HepG2 (cell line): ENCODE data around the gene HLA-DMB. TPM values are rescaled to one million over a fixed set of nuclear protein-coding genes. Genes with fewer than 3 reads are reported as not detected.

Experiments used
- ATF3 ChIP-seq: sonication (generic); formaldehyde crosslinking; IDR thresholded peaks from 2 replicates; pipeline ENCODE4 v1.4.0; 2020; ENCODE audit warnings: missing genetic modification reagents
- CEBPZ ChIP-seq: IDR thresholded peaks from 2 replicates; pipeline ENCODE4 v1.6.1; 2012; ENCODE audit warnings: low read length, improper control_type of control experiment
- DMTF1 ChIP-seq: sonication (generic); formaldehyde crosslinking; IDR thresholded peaks from 2 replicates; pipeline ENCODE4 v1.4.0; 2020; ENCODE audit warnings: mild to moderate bottlenecking, missing genetic modification reagents
- ESRRA ChIP-seq: sonication (generic); formaldehyde crosslinking; IDR thresholded peaks from 2 replicates; pipeline ENCODE4 v1.5.1; 2020; ENCODE audit warnings: mild to moderate bottlenecking, low read depth, missing genetic modification reagents
- HMG20A ChIP-seq: IDR thresholded peaks from 2 replicates; pipeline ENCODE4 v1.6.1; 2016; ENCODE audit warnings: borderline replicate concordance
- JDP2 ChIP-seq: sonication (generic); formaldehyde crosslinking; IDR thresholded peaks from 2 replicates; pipeline ENCODE4 v1.8.1; 2022; ENCODE audit warnings: missing genetic modification reagents, borderline replicate concordance
- KLF15 ChIP-seq: sonication (generic); formaldehyde crosslinking; IDR thresholded peaks from 2 replicates; pipeline ENCODE4 v1.8.1; 2023; ENCODE audit warnings: borderline replicate concordance, mild to moderate bottlenecking, inconsistent platforms, missing genetic modification reagents, mixed read lengths
- NKX3-1 ChIP-seq: sonication (generic); formaldehyde crosslinking; IDR thresholded peaks from 2 replicates; pipeline ENCODE4 v1.5.0; 2020; ENCODE audit warnings: missing genetic modification reagents
- PBX2 ChIP-seq: IDR thresholded peaks from 2 replicates; pipeline ENCODE4 v1.6.1; 2016; ENCODE audit warnings: control low read depth
- YEATS4 ChIP-seq: sonication (generic); formaldehyde crosslinking; IDR thresholded peaks from 2 replicates; pipeline ENCODE4 v1.4.0; 2020; ENCODE audit warnings: missing genetic modification reagents, borderline replicate concordance
- ZBTB34 ChIP-seq: sonication (generic); formaldehyde crosslinking; IDR thresholded peaks from 2 replicates; pipeline ENCODE4 v1.8.0; 2022; ENCODE audit warnings: mild to moderate bottlenecking, missing genetic modification reagents
- ZNF567 ChIP-seq: sonication (generic); formaldehyde crosslinking; IDR thresholded peaks from 2 replicates; pipeline ENCODE4 v1.8.1; 2023; ENCODE audit warnings: mild to moderate bottlenecking, missing genetic modification reagents, borderline replicate concordance
- ZNF580 ChIP-seq: IDR thresholded peaks from 2 replicates; pipeline ENCODE4 v1.6.1; 2016; ENCODE audit warnings: low read depth, borderline replicate concordance
- ZNF597 ChIP-seq: sonication (generic); formaldehyde crosslinking; IDR thresholded peaks from 2 replicates; pipeline ENCODE4 v1.5.0; 2020; ENCODE audit warnings: missing genetic modification reagents
- ZNF605 ChIP-seq: sonication (generic); formaldehyde crosslinking; IDR thresholded peaks from 2 replicates; pipeline ENCODE4 v1.8.0; 2022; ENCODE audit warnings: mild to moderate bottlenecking, missing genetic modification reagents
- ZNF781 ChIP-seq: sonication (generic); formaldehyde crosslinking; IDR thresholded peaks from 2 replicates; pipeline ENCODE4 v1.5.1; 2020; ENCODE audit warnings: borderline replicate concordance, mild to moderate bottlenecking, missing genetic modification reagents; ENCODE audit errors: not compliant biosample characterization
- ZNF782 ChIP-seq: sonication (generic); formaldehyde crosslinking; IDR thresholded peaks from 2 replicates; pipeline ENCODE4 v1.4.0; 2020; ENCODE audit warnings: missing genetic modification reagents, mild to moderate bottlenecking, borderline replicate concordance
- polyA plus RNA-seq, 8 experiments: library from polyadenylated mRNA; depleted of rRNA in 3 of 8; stranded (reverse) in 7 of 8; unstranded in 1 of 8; fragments of >200 nt; fragmentation: Illumina TruSeq in 4 of 8; extraction: Trizol in 4 of 8; gene quantifications; 2 replicates each; pipeline versions ENCODE4 v1.2.1 to v1.2.3, GENCODE V29; 2011 to 2016; ENCODE audit warnings: low read depth in 4 of 8, missing spikeins in 1 of 8, mixed read lengths in 1 of 8; ENCODE audit not compliant: insufficient read depth in 1 of 8
- total RNA-seq, 5 experiments: library from RNA; depleted of rRNA; stranded (reverse); fragments of >200 nt; fragmentation: Illumina TruSeq; extraction: Trizol; gene quantifications; 2 replicates each; pipeline ENCODE4 v1.2.3, GENCODE V29; 2016; ENCODE audit warnings: low read depth in 1 of 5

HLA-DMB gene
- total and polyA plus RNA-seq, 2 of the 13 experiments (the other 11 are each of a cell fraction or from before 2014, with no cell fraction given), result not detected

GRCh38 chr6:32968867-32969684 lies 28.2 kb upstream of the HLA-DMB start (continued):
- TF ChIP-seq KLF15 (CRISPR knock-in tag) (0 out of 2 replicates have a peak, but pooled peaks have one; percentile 30), ZBTB34 (peak; percentile 77; the same call in 1 of the 2 replicates), PBX2 (CRISPR knock-in tag) (no peak; the same call in 1 of the 2 replicates), ZNF782 (CRISPR knock-in tag) (peak; percentile 30; the same call in 1 of the 2 replicates), ZNF781 (CRISPR knock-in tag) (no peak), ZNF567 (CRISPR knock-in tag) (peak; percentile 80; the same call in 1 of the 2 replicates), ATF3 (CRISPR knock-in tag) (peak; percentile 5; the same call in 1 of the 2 replicates), JDP2 (CRISPR knock-in tag) (no peak), CEBPZ (no peak), YEATS4 (CRISPR knock-in tag) (peak; percentile 39; the same call in 1 of the 2 replicates), ESRRA (0 out of 2 replicates have a peak, but pooled peaks have one; percentile 40), ZNF597 (no peak), ZNF580 (CRISPR knock-in tag) (peak; percentile 54; the same call in 1 of the 2 replicates), HMG20A (CRISPR knock-in tag) (no peak), DMTF1 (CRISPR knock-in tag) (0 out of 2 replicates have a peak, but pooled peaks have one; percentile 33), NKX3-1 (CRISPR knock-in tag) (no peak; the same call in 1 of the 2 replicates), ZNF605 (CRISPR knock-in tag) (no peak; the same call in 1 of the 2 replicates)
